Nephron progenitor cell (in vitro differentiated cells): ENCODE measurements around the gene TANC2.

Source experiments
- DNase-seq: peaks from one replicate; pipeline ENCODE4 v3.0.0; 2021
- H3K27ac Mint-ChIP-seq: 2 replicates; pipeline ENCODE4 v1.8.0; 2021; ENCODE audit warnings: mild to moderate bottlenecking, moderate library complexity, mixed read lengths
- H3K27me3 Mint-ChIP-seq: 2 replicates; pipeline ENCODE4 v1.8.0; 2021; ENCODE audit warnings: mild to moderate bottlenecking, low read depth, mixed read lengths; ENCODE audit not compliant: poor library complexity
- H3K36me3 Mint-ChIP-seq: 2 replicates; pipeline ENCODE4 v1.8.0; 2021; ENCODE audit warnings: low read depth, mixed read lengths
- H3K4me1 Mint-ChIP-seq: 2 replicates; pipeline ENCODE4 v1.8.0; 2021; ENCODE audit warnings: mixed read lengths
- H3K4me3 Mint-ChIP-seq: 2 replicates; pipeline ENCODE4 v1.8.0; 2021; ENCODE audit warnings: mild to moderate bottlenecking, moderate library complexity, mixed read lengths
- H3K9me3 Mint-ChIP-seq: 2 replicates; pipeline ENCODE4 v1.8.0; 2021; ENCODE audit warnings: mild to moderate bottlenecking, moderate library complexity, mixed read lengths
- TF ChIP-seq, protein P1 (sequence below): fragments of 200-600 bp; sonication (generic); IDR thresholded peaks from 2 replicates; pipeline ENCODE4 v1.5.0; 2021; ENCODE audit warnings: antibody characterized with exemption

The TANC2 gene

GRCh38 chr17:62986549-62986948 lies 20.5 kb downstream of the TANC2 start:
- Mint-ChIP-seq H3K4me3 (no peak overlapping the region), H3K36me3 (peaks cover 14% of the 10 kb centered on the region), H3K27me3 (peaks cover 4% of the 10 kb centered on the region), H3K27ac (no peak overlapping the region), H3K9me3 (no peaks in the 10 kb centered on the region), H3K4me1 (no peaks in the 10 kb centered on the region)
- DNase-seq: no peak
- TF ChIP-seq, protein P1, sequence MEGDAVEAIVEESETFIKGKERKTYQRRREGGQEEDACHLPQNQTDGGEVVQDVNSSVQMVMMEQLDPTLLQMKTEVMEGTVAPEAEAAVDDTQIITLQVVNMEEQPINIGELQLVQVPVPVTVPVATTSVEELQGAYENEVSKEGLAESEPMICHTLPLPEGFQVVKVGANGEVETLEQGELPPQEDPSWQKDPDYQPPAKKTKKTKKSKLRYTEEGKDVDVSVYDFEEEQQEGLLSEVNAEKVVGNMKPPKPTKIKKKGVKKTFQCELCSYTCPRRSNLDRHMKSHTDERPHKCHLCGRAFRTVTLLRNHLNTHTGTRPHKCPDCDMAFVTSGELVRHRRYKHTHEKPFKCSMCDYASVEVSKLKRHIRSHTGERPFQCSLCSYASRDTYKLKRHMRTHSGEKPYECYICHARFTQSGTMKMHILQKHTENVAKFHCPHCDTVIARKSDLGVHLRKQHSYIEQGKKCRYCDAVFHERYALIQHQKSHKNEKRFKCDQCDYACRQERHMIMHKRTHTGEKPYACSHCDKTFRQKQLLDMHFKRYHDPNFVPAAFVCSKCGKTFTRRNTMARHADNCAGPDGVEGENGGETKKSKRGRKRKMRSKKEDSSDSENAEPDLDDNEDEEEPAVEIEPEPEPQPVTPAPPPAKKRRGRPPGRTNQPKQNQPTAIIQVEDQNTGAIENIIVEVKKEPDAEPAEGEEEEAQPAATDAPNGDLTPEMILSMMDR: no peak

GRCh38 chr17:62987136-62987535 lies 21.1 kb downstream of the TANC2 start:
- Mint-ChIP-seq H3K36me3 (peaks cover 14% of the 10 kb centered on the region), H3K27ac (no peak overlapping the region), H3K4me1 (no peaks in the 10 kb centered on the region), H3K9me3 (no peaks in the 10 kb centered on the region), H3K27me3 (peaks cover 4% of the 10 kb centered on the region), H3K4me3 (no peak overlapping the region)
- TF ChIP-seq, protein P1: no peak
- peak; percentile 6 for DNase-seq

DNA sequence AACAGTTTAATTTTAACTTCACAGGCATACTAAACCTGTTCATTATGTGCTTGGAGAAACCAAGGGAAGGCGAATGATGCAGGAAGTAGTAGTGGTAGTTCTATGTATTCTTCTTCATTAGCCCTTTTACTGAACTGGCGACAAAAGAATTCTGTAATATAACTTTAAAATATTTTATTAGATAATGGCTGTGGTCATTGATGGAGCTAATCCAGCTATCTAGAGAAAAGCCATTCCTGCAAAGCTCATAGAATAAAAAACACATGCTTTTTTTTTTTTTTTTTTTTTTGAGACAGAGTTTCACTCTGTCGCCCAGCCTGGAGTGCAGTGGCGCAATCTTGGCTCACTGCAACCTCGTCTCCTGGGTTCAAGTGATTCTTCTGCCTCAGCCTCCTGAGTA lies 23.5 kb downstream of the TANC2 start:
- H3K4me3 Mint-ChIP-seq: no peak overlapping the region
- H3K27me3 Mint-ChIP-seq: peaks cover 4% of the 10 kb centered on the region
- TF ChIP-seq, protein P1: no peak
- no peaks in the 10 kb centered on the region for H3K9me3 Mint-ChIP-seq
- peaks cover 14% of the 10 kb centered on the region for H3K36me3 Mint-ChIP-seq
- H3K27ac Mint-ChIP-seq: no peak overlapping the region
- DNase-seq: no peak
- H3K4me1 Mint-ChIP-seq: no peaks in the 10 kb centered on the region

- TF ChIP-seq, protein P1: no peak
- Mint-ChIP-seq H3K36me3 (no peaks in the 10 kb centered on the region), H3K27ac (no peak overlapping the region), H3K9me3 (no peaks in the 10 kb centered on the region), H3K27me3 (no peaks in the 10 kb centered on the region), H3K4me1 (no peaks in the 10 kb centered on the region), H3K4me3 (no peak overlapping the region)
- DNase-seq: no peak
Observed at GRCh38 chr17:62994931-62995330, 28.9 kb downstream of the TANC2 start.

- Mint-ChIP-seq H3K27ac (no peak overlapping the region), H3K27me3 (no peaks in the 10 kb centered on the region), H3K4me3 (no peak overlapping the region), H3K4me1 (no peaks in the 10 kb centered on the region), H3K36me3 (no peaks in the 10 kb centered on the region), H3K9me3 (no peaks in the 10 kb centered on the region)
- DNase-seq: peak; percentile 13
- TF ChIP-seq, protein P1: peak; percentile 53
Observed at GRCh38 chr17:62995377-62995885, 29.4 kb downstream of the TANC2 start.

- H3K27ac Mint-ChIP-seq: no peak overlapping the region
- no peaks in the 10 kb centered on the region for H3K4me1 Mint-ChIP-seq
- H3K4me3 Mint-ChIP-seq: no peak overlapping the region
- no peaks in the 10 kb centered on the region for H3K9me3 Mint-ChIP-seq
- DNase-seq: no peak
- H3K36me3 Mint-ChIP-seq: no peaks in the 10 kb centered on the region
- H3K27me3 Mint-ChIP-seq: no peaks in the 10 kb centered on the region
- TF ChIP-seq, protein P1: no peak
Observed at GRCh38 chr17:62996221-62996620, 30.2 kb downstream of the TANC2 start.
